ENCODE measurements around the gene RIMBP2.

Gene RIMBP2

GRCh38 chr12:130639476-130640424 is 76.3 kb downstream of the RIMBP2 start:
- Histone ChIP-seq H3K4me1 (ENCODE audit: control insufficient read depth in 2 of 2, insufficient read depth in 2 of 2, low read length in 2 of 2) (no peaks in the 10 kb centered on the region), H3K36me3 (ENCODE audit: control insufficient read depth in 2 of 2, insufficient read depth in 2 of 2, low read length in 2 of 2) (no peaks in the 10 kb centered on the region), H3K4me3 (ENCODE audit: low read length in 2 of 2) (no peak overlapping the region), H3K9me3 (ENCODE audit: control insufficient read depth in 2 of 2, low read length in 2 of 2) (no peaks in the 10 kb centered on the region), H3K27me3 (ENCODE audit: control insufficient read depth in 2 of 2, insufficient read depth in 2 of 2, low read length in 2 of 2) (no peaks in the 10 kb centered on the region), H3K27ac (ENCODE audit: low read depth in 2 of 2, low read length in 2 of 2) (no peak overlapping the region), H3K9ac (ENCODE audit: low read depth in 1 of 2, low read length in 2 of 2) (no peak overlapping the region)

- Histone ChIP-seq H3K4me1 (ENCODE audit: control insufficient read depth in 2 of 2, insufficient read depth in 2 of 2, low read length in 2 of 2) (no peaks in the 10 kb centered on the region), H3K9me3 (ENCODE audit: control insufficient read depth in 2 of 2, low read length in 2 of 2) (no peaks in the 10 kb centered on the region), H3K9ac (ENCODE audit: low read depth in 1 of 2, low read length in 2 of 2) (no peak overlapping the region), H3K36me3 (ENCODE audit: control insufficient read depth in 2 of 2, insufficient read depth in 2 of 2, low read length in 2 of 2) (no peaks in the 10 kb centered on the region), H3K27me3 (ENCODE audit: control insufficient read depth in 2 of 2, insufficient read depth in 2 of 2, low read length in 2 of 2) (no peaks in the 10 kb centered on the region), H3K27ac (ENCODE audit: low read depth in 2 of 2, low read length in 2 of 2) (no peak overlapping the region), H3K4me3 (ENCODE audit: low read length in 2 of 2) (no peak overlapping the region)
Observed at GRCh38 chr12:130636370-130636769, 79.7 kb downstream of the RIMBP2 start.

GRCh38 chr12:130634866-130635265 is 81.2 kb downstream of the RIMBP2 start:
- no peak overlapping the region for H3K4me3 ChIP-seq (ENCODE audit: low read length in 2 of 2)
- no peaks in the 10 kb centered on the region for H3K9me3 ChIP-seq (ENCODE audit: control insufficient read depth in 2 of 2, low read length in 2 of 2)
- no peaks in the 10 kb centered on the region for H3K36me3 ChIP-seq (ENCODE audit: control insufficient read depth in 2 of 2, insufficient read depth in 2 of 2, low read length in 2 of 2)
- H3K4me1 ChIP-seq (ENCODE audit: control insufficient read depth in 2 of 2, insufficient read depth in 2 of 2, low read length in 2 of 2) = no peaks in the 10 kb centered on the region
- H3K9ac ChIP-seq (ENCODE audit: low read depth in 1 of 2, low read length in 2 of 2) = no peak overlapping the region
- no peaks in the 10 kb centered on the region for H3K27me3 ChIP-seq (ENCODE audit: control insufficient read depth in 2 of 2, insufficient read depth in 2 of 2, low read length in 2 of 2)
- no peak overlapping the region for H3K27ac ChIP-seq (ENCODE audit: low read depth in 2 of 2, low read length in 2 of 2)

- H3K27ac ChIP-seq (ENCODE audit: low read depth in 2 of 2, low read length in 2 of 2) = no peak overlapping the region
- no peaks in the 10 kb centered on the region for H3K9me3 ChIP-seq (ENCODE audit: control insufficient read depth in 2 of 2, low read length in 2 of 2)
- H3K27me3 ChIP-seq (ENCODE audit: control insufficient read depth in 2 of 2, insufficient read depth in 2 of 2, low read length in 2 of 2) = no peaks in the 10 kb centered on the region
- H3K36me3 ChIP-seq (ENCODE audit: control insufficient read depth in 2 of 2, insufficient read depth in 2 of 2, low read length in 2 of 2) = no peaks in the 10 kb centered on the region
- H3K9ac ChIP-seq (ENCODE audit: low read depth in 1 of 2, low read length in 2 of 2) = no peak overlapping the region
- no peaks in the 10 kb centered on the region for H3K4me1 ChIP-seq (ENCODE audit: control insufficient read depth in 2 of 2, insufficient read depth in 2 of 2, low read length in 2 of 2)
- no peak overlapping the region for H3K4me3 ChIP-seq (ENCODE audit: low read length in 2 of 2)
Observed at GRCh38 chr12:130633771-130634170, 82.3 kb downstream of the RIMBP2 start.

GRCh38 chr12:130632642-130633041 is 83.5 kb downstream of the RIMBP2 start:
- Histone ChIP-seq H3K4me1 (ENCODE audit: control insufficient read depth in 2 of 2, insufficient read depth in 2 of 2, low read length in 2 of 2) (no peaks in the 10 kb centered on the region), H3K4me3 (ENCODE audit: low read length in 2 of 2) (no peak overlapping the region), H3K36me3 (ENCODE audit: control insufficient read depth in 2 of 2, insufficient read depth in 2 of 2, low read length in 2 of 2) (no peaks in the 10 kb centered on the region), H3K9ac (ENCODE audit: low read depth in 1 of 2, low read length in 2 of 2) (no peak overlapping the region), H3K27ac (ENCODE audit: low read depth in 2 of 2, low read length in 2 of 2) (no peak overlapping the region), H3K9me3 (ENCODE audit: control insufficient read depth in 2 of 2, low read length in 2 of 2) (no peaks in the 10 kb centered on the region), H3K27me3 (ENCODE audit: control insufficient read depth in 2 of 2, insufficient read depth in 2 of 2, low read length in 2 of 2) (no peaks in the 10 kb centered on the region)

GRCh38 chr12:130628304-130628703 is 87.8 kb downstream of the RIMBP2 start:
- Histone ChIP-seq H3K9ac (ENCODE audit: low read depth in 1 of 2, low read length in 2 of 2) (no peak overlapping the region), H3K4me3 (ENCODE audit: low read length in 2 of 2) (no peak overlapping the region), H3K4me1 (ENCODE audit: control insufficient read depth in 2 of 2, insufficient read depth in 2 of 2, low read length in 2 of 2) (no peaks in the 10 kb centered on the region), H3K27me3 (ENCODE audit: control insufficient read depth in 2 of 2, insufficient read depth in 2 of 2, low read length in 2 of 2) (no peaks in the 10 kb centered on the region), H3K27ac (ENCODE audit: low read depth in 2 of 2, low read length in 2 of 2) (no peak overlapping the region), H3K36me3 (ENCODE audit: control insufficient read depth in 2 of 2, insufficient read depth in 2 of 2, low read length in 2 of 2) (no peaks in the 10 kb centered on the region), H3K9me3 (ENCODE audit: control insufficient read depth in 2 of 2, low read length in 2 of 2) (no peaks in the 10 kb centered on the region)

- H3K27me3 ChIP-seq (ENCODE audit: control insufficient read depth in 2 of 2, insufficient read depth in 2 of 2, low read length in 2 of 2) = no peaks in the 10 kb centered on the region
- H3K4me1 ChIP-seq (ENCODE audit: control insufficient read depth in 2 of 2, insufficient read depth in 2 of 2, low read length in 2 of 2) = no peaks in the 10 kb centered on the region
- no peak overlapping the region for H3K27ac ChIP-seq (ENCODE audit: low read depth in 2 of 2, low read length in 2 of 2)
- no peaks in the 10 kb centered on the region for H3K36me3 ChIP-seq (ENCODE audit: control insufficient read depth in 2 of 2, insufficient read depth in 2 of 2, low read length in 2 of 2)
- H3K4me3 ChIP-seq (ENCODE audit: low read length in 2 of 2) = no peak overlapping the region
- no peak overlapping the region for H3K9ac ChIP-seq (ENCODE audit: low read depth in 1 of 2, low read length in 2 of 2)
- peaks cover 0 to 2% of the 10 kb centered on the region in 2 donors for H3K9me3 ChIP-seq (ENCODE audit: control insufficient read depth in 2 of 2, low read length in 2 of 2)
Observed at GRCh38 chr12:130627175-130627574, 88.9 kb downstream of the RIMBP2 start.

GRCh38 chr12:130626601-130627000 is 89.5 kb downstream of the RIMBP2 start:
- Histone ChIP-seq H3K27ac (ENCODE audit: low read depth in 2 of 2, low read length in 2 of 2) (no peak overlapping the region), H3K9me3 (ENCODE audit: control insufficient read depth in 2 of 2, low read length in 2 of 2) (peaks cover 0 to 2% of the 10 kb centered on the region in 2 donors), H3K4me3 (ENCODE audit: low read length in 2 of 2) (no peak overlapping the region), H3K27me3 (ENCODE audit: control insufficient read depth in 2 of 2, insufficient read depth in 2 of 2, low read length in 2 of 2) (no peaks in the 10 kb centered on the region), H3K9ac (ENCODE audit: low read depth in 1 of 2, low read length in 2 of 2) (no peak overlapping the region), H3K36me3 (ENCODE audit: control insufficient read depth in 2 of 2, insufficient read depth in 2 of 2, low read length in 2 of 2) (no peaks in the 10 kb centered on the region), H3K4me1 (ENCODE audit: control insufficient read depth in 2 of 2, insufficient read depth in 2 of 2, low read length in 2 of 2) (no peaks in the 10 kb centered on the region)

- Histone ChIP-seq H3K27me3 (ENCODE audit: control insufficient read depth in 2 of 2, insufficient read depth in 2 of 2, low read length in 2 of 2) (no peaks in the 10 kb centered on the region), H3K9ac (ENCODE audit: low read depth in 1 of 2, low read length in 2 of 2) (no peak overlapping the region), H3K4me1 (ENCODE audit: control insufficient read depth in 2 of 2, insufficient read depth in 2 of 2, low read length in 2 of 2) (no peaks in the 10 kb centered on the region), H3K4me3 (ENCODE audit: low read length in 2 of 2) (no peak overlapping the region), H3K27ac (ENCODE audit: low read depth in 2 of 2, low read length in 2 of 2) (no peak overlapping the region), H3K9me3 (ENCODE audit: control insufficient read depth in 2 of 2, low read length in 2 of 2) (peaks cover 0 to 2% of the 10 kb centered on the region in 2 donors), H3K36me3 (ENCODE audit: control insufficient read depth in 2 of 2, insufficient read depth in 2 of 2, low read length in 2 of 2) (no peaks in the 10 kb centered on the region)
Observed at GRCh38 chr12:130625201-130625600, 90.9 kb downstream of the RIMBP2 start.

- Histone ChIP-seq H3K27me3 (ENCODE audit: control insufficient read depth in 2 of 2, insufficient read depth in 2 of 2, low read length in 2 of 2) (no peaks in the 10 kb centered on the region), H3K9ac (ENCODE audit: low read depth in 1 of 2, low read length in 2 of 2) (no peak overlapping the region), H3K4me1 (ENCODE audit: control insufficient read depth in 2 of 2, insufficient read depth in 2 of 2, low read length in 2 of 2) (no peaks in the 10 kb centered on the region), H3K9me3 (ENCODE audit: control insufficient read depth in 2 of 2, low read length in 2 of 2) (peaks cover 0 to 2% of the 10 kb centered on the region in 2 donors), H3K27ac (ENCODE audit: low read depth in 2 of 2, low read length in 2 of 2) (no peak overlapping the region), H3K36me3 (ENCODE audit: control insufficient read depth in 2 of 2, insufficient read depth in 2 of 2, low read length in 2 of 2) (no peaks in the 10 kb centered on the region), H3K4me3 (ENCODE audit: low read length in 2 of 2) (no peak overlapping the region)
Observed at GRCh38 chr12:130622803-130623202, 93.3 kb downstream of the RIMBP2 start.
